Type B pancreatic cell (in vitro differentiated cells): Measurements from ENCODE around the gene TSPAN4. TPM values are rescaled to one million over a fixed set of nuclear protein-coding genes. Genes with fewer than 3 reads are reported as not detected.

Source experiments
- DNase-seq: peaks from one replicate; pipeline ENCODE4 v3.0.0; 2021; ENCODE audit warnings: mixed read lengths; ENCODE audit not compliant: unreplicated experiment; ENCODE audit errors: extremely low spot score
- H3K27ac Mint-ChIP-seq: 2 replicates; pipeline ENCODE4 v1.8.0; 2021; ENCODE audit warnings: mild to moderate bottlenecking, mixed read lengths
- H3K27me3 Mint-ChIP-seq: 2 replicates; pipeline ENCODE4 v1.8.0; 2021; ENCODE audit warnings: mixed read lengths
- H3K36me3 Mint-ChIP-seq: 2 replicates; pipeline ENCODE4 v1.8.0; 2021; ENCODE audit warnings: mixed read lengths
- H3K4me1 Mint-ChIP-seq: one replicate; pipeline ENCODE4 v1.8.0; 2021; ENCODE audit warnings: mixed read lengths; ENCODE audit not compliant: unreplicated experiment
- H3K4me3 Mint-ChIP-seq: 2 replicates; pipeline ENCODE4 v1.8.0; 2021; ENCODE audit warnings: mild to moderate bottlenecking, mixed read lengths
- H3K9me3 Mint-ChIP-seq: 2 replicates; pipeline ENCODE4 v1.8.0; 2021; ENCODE audit warnings: mixed read lengths
- CTCF ChIP-seq: fragments of 200-600 bp; sonication (generic); conservative IDR thresholded peaks from 2 replicates; pipeline ENCODE4 v1.5.0; 2021; ENCODE audit warnings: antibody characterized with exemption, mild to moderate bottlenecking
- total RNA-seq: library from RNA; stranded (reverse); gene quantifications from 2 replicates; pipeline ENCODE4 v1.2.1, GENCODE V29; 2021; ENCODE audit warnings: low replicate concordance

Gene TSPAN4
- total RNA-seq, 1 donor from 2014 or later, result 43.2 TPM

DNA sequence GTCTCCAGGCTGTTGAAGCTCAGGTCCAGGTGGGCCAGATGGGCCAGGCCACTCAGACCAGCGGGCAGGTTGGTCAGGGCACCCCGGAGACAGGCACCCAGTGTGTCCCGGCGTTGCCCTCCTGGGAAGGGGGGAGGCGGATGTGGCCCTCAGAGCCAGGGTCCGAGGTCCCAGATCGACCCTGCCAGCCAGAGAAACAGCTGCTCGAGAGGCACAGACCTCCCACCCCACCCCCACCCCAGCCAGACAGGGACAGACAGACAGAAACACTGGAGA lies 39.2 kb upstream of the TSPAN4 start:
- H3K4me1 Mint-ChIP-seq, result no peaks in the 10 kb centered on the region
- no peaks in the 10 kb centered on the region for H3K27me3 Mint-ChIP-seq
- DNase-seq, result no peak
- H3K36me3 Mint-ChIP-seq, result no peaks in the 10 kb centered on the region
- H3K4me3 Mint-ChIP-seq, result peak overlapping the region; percentile 52
- H3K27ac Mint-ChIP-seq, result no peak overlapping the region
- H3K9me3 Mint-ChIP-seq, result no peaks in the 10 kb centered on the region
- no peak for TF ChIP-seq CTCF

GRCh38 chr11:803770-804598 lies 38.7 kb upstream of the TSPAN4 start:
- Mint-ChIP-seq H3K27me3 (no peaks in the 10 kb centered on the region), H3K4me3 (peak overlapping the region; percentile 85), H3K36me3 (no peaks in the 10 kb centered on the region), H3K27ac (no peak overlapping the region), H3K4me1 (no peaks in the 10 kb centered on the region), H3K9me3 (no peaks in the 10 kb centered on the region)
- DNase-seq, result no peak
- no peak for TF ChIP-seq CTCF

DNA sequence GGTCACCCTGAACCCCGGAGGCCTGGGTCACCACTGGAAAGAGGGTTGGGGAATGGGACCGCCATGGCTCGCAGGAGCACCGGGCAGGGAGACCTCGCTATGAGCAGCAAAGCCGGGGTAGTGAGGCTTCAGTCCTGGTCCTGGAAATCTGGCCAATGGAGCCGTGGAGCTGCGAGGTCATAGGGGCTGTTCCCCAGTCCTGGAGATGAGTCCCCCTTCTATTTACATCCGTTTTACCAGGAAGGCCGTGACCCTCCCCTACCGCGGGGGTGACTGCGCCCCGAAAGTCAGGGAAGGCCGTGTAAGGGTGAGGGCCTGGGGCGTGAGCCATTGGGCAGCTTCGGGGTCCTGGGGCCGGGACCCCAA lies 38.1 kb upstream of the TSPAN4 start:
- no peaks in the 10 kb centered on the region for H3K9me3 Mint-ChIP-seq
- peak overlapping the region; percentile 85 for H3K4me3 Mint-ChIP-seq
- no peaks in the 10 kb centered on the region for H3K27me3 Mint-ChIP-seq
- no peak overlapping the region for H3K27ac Mint-ChIP-seq
- DNase-seq, result no peak
- no peaks in the 10 kb centered on the region for H3K4me1 Mint-ChIP-seq
- no peak for TF ChIP-seq CTCF
- no peaks in the 10 kb centered on the region for H3K36me3 Mint-ChIP-seq

GRCh38 chr11:808427-809286 lies 34.0 kb upstream of the TSPAN4 start:
- no peak for DNase-seq
- H3K27ac Mint-ChIP-seq, result peak overlapping the region; percentile 98
- TF ChIP-seq CTCF, result no peak
- H3K36me3 Mint-ChIP-seq, result no peaks in the 10 kb centered on the region
- no peaks in the 10 kb centered on the region for H3K9me3 Mint-ChIP-seq
- peak overlapping the region; percentile 95 for H3K4me3 Mint-ChIP-seq
- no peaks in the 10 kb centered on the region for H3K27me3 Mint-ChIP-seq
- peaks cover 10% of the 10 kb centered on the region for H3K4me1 Mint-ChIP-seq

GRCh38 chr11:809287-810039 lies 33.2 kb upstream of the TSPAN4 start, which contains the start of gene RPLP2:
Gene RPLP2 (plus strand): TSS chr11:809967. CDS start chr11:810235, 268 bp downstream.
- Mint-ChIP-seq H3K36me3 (no peaks in the 10 kb centered on the region), H3K4me3 (peak within 1 kb of the TSS; percentile 95), H3K27me3 (no peaks in the 10 kb centered on the region), H3K9me3 (no peaks in the 10 kb centered on the region), H3K27ac (peak within 1 kb of the TSS; percentile 98), H3K4me1 (peaks cover 10% of the 10 kb centered on the region)
- peak; percentile 98 for DNase-seq
- TF ChIP-seq CTCF, result no peak
